ENCODE data around the gene ZFC3H1. TPM values are rescaled to one million over a fixed set of nuclear protein-coding genes. Genes with fewer than 3 reads are reported as not detected.
"Not testable (repeated sequence)": the region's sequence is repeated elsewhere in the genome, so short reads cannot be mapped to it uniquely, and the experiment has no call there.

The ZFC3H1 gene
- 21.9 TPM for polyA plus RNA-seq (2012; ENCODE audit: insufficient read depth, insufficient read length)

- peak; percentile 99 for DNase-seq (ENCODE audit: low read depth, low spot score)
- H3K4me3 ChIP-seq (ENCODE audit: low read length), result peak within 1 kb of the TSS; percentile 98
Observed at GRCh38 chr12:71663561-71664410, at the start of gene ZFC3H1, which contains the start of gene THAP2. Gene ZFC3H1, minus strand, starts transcription at chr12:71663848. Its CDS starts 238 bp downstream, at chr12:71663610. Gene THAP2, plus strand, starts transcription at chr12:71664301. Its CDS starts 209 bp downstream, at chr12:71664510.

- no peak overlapping the region for H3K4me3 ChIP-seq (ENCODE audit: low read length)
- no peak for DNase-seq (ENCODE audit: low read depth, low spot score)
Observed at GRCh38 chr12:71710276-71711125, 46.9 kb upstream of the ZFC3H1 start.

- DNase-seq (ENCODE audit: low read depth, low spot score), result no peak
- H3K4me3 ChIP-seq (ENCODE audit: low read length), result no peak overlapping the region
Observed at GRCh38 chr12:71708658-71709057, 45.0 kb upstream of the ZFC3H1 start.

DNA sequence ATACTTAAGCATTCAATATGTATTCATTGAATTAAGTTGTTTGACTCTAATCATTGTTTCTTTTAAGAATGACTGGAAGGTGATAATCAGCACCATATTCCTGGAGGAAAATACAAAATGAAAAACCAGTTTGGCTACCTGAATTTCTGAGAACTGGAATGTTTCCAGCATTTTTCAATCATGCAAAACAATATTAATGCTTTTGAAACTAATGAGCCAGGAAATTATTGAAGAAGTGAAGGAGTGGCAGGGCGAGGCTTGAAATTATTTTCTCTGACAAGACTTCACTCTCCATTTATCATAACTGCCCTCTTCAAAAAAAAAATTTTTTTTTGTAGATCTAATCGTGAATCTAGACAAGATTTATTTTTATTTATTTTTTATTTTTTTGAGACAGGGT, 41.3 kb upstream of the ZFC3H1 start:
- no peak for DNase-seq (ENCODE audit: low read depth, low spot score)
- no peak overlapping the region for H3K4me3 ChIP-seq (ENCODE audit: low read length)

DNA sequence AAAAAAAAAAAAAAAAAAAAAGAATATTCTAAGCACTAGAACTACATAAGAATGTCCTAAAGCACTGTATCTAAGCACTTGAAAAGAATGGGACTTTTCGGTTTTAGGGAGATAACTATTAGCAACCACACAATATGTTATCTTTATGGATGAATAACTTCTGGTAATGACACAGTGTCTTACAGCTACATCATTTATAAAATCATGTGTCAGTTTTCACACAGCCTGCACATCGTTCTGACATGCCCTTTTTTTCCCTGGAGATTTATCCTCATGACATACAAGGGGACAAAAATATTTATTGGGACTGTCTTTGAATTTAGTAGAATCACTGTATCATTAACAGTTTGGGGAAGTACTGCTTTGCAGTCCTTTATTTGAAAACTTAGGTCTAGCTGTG, 39.6 kb upstream of the ZFC3H1 start:
- no peak for DNase-seq (ENCODE audit: low read depth, low spot score)
- no peak overlapping the region for H3K4me3 ChIP-seq (ENCODE audit: low read length)

- no peak for DNase-seq (ENCODE audit: low read depth, low spot score)
- no peak overlapping the region for H3K4me3 ChIP-seq (ENCODE audit: low read length)
Observed at GRCh38 chr12:71702590-71702989, 38.9 kb upstream of the ZFC3H1 start.

GRCh38 chr12:71702181-71702580, 38.5 kb upstream of the ZFC3H1 start:
- H3K4me3 ChIP-seq (ENCODE audit: low read length); DNase-seq (ENCODE audit: low read depth, low spot score): not testable (repeated sequence)

GRCh38 chr12:71695782-71696181, 32.1 kb upstream of the ZFC3H1 start:
- no peak for DNase-seq (ENCODE audit: low read depth, low spot score)
- H3K4me3 ChIP-seq (ENCODE audit: low read length), result no peak overlapping the region

- DNase-seq (ENCODE audit: low read depth, low spot score), result no peak
- no peak overlapping the region for H3K4me3 ChIP-seq (ENCODE audit: low read length)
Observed at GRCh38 chr12:71694099-71694820, 30.6 kb upstream of the ZFC3H1 start.

DNA sequence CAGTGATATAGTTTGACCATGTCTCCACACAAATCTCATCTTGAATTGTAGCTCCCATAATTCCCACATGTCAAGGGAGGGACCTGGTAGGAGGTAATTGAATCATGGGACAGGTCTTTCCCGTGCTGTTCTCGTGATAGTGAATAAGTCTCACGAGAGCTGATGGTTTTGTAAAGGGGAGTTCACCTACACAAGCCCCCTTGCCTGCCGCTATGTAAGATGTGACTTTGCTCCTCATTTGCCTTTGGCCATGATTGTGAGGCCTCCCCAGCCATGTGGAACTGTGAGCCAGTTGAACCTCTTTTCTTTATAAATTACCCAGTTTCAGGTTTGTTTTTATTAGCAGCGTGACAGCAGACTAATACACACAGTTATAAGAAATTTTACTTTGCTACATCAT, 30.0 kb upstream of the ZFC3H1 start:
- not testable (repeated sequence) for H3K4me3 ChIP-seq (ENCODE audit: low read length); DNase-seq (ENCODE audit: low read depth, low spot score)

DNA sequence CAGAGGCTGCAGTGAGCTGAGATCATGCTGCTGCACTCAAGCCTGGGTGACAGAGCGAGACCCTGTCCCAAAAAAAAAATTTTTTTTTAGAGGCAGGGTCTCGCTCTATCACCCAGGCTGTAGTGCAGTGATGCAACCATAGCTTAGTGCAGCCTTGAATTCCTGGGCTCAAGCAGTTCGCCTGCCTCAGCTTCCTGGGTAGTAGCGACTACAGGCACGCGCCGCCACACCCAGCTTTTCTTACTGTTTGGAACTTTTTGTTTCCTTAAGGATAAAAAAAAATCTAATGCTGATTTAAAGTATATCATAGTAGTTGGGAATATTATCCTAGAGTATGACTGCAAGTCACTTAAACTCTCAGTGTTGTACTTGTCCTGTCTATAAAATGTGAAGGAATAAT, 29.5 kb upstream of the ZFC3H1 start:
- DNase-seq (ENCODE audit: low read depth, low spot score), result no peak
- H3K4me3 ChIP-seq (ENCODE audit: low read length), result no peak overlapping the region

DNA sequence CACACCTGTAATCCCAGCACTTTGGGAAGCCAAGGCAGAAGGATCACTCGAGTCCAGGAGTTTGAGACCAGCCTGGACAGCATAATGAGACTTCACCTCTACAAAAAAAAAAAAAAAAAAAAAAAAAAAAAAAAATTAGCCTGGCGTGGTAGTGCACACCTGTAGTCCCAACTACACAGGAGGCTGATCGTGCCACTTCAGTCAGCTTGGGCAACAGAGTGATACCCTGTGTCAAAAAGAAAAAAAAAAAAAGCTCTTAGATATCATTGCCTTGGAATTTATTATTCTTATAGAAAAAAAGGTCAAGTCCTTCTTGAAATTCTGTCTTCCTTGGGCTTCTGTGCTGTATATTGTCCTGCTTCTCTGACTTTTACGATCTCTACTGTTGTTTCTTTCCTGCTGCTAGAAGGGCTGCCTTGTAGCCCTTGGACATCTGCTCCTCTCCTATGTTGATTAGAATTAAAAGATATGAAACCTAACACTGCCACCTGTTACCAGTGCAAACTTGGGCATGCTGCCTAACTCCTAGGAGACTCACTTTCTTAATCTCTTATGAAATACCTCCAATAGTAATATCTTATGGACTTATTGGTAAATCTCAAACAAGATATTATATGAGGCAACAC, 28.0 kb upstream of the ZFC3H1 start:
- DNase-seq (ENCODE audit: low read depth, low spot score), result no peak

DNA sequence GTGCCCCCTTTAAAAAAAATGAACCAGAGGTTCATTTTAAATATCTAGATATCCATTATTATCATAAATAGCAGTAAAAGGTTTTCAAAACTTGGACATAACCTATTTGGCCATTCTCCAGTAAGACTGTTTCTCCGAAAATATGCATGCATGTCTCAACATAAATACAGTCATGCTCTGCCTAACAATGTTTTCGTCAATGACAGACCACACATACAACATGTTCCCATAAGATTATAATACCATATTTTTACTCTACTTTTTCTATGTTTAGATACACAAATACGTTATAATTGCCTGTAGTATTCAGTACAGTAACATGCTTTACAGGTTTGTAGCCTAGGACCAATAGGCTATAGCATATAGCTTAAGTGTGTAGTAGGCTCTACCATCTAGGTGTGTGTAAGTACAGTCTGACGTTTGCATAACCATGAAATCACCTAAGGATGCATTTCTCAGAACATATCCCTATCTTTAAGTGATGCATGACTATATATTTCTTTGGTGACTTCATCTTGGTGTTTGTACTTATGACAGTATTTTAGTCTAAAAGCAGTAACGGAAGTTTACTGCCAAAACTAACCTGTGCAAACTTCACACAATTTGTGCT, 25.4 kb upstream of the ZFC3H1 start:
- no peak for DNase-seq (ENCODE audit: low read depth, low spot score)
- H3K4me3 ChIP-seq (ENCODE audit: low read length), result no peak overlapping the region

More for the DNA sequence above, 28.0 kb upstream of the ZFC3H1 start:
- no peak overlapping the region for H3K4me3 ChIP-seq (ENCODE audit: low read length)

GRCh38 chr12:71687172-71687571, 23.5 kb upstream of the ZFC3H1 start:
- DNase-seq (ENCODE audit: low read depth, low spot score), result not testable (repeated sequence)
- peak overlapping the region; percentile 59 for H3K4me3 ChIP-seq (ENCODE audit: low read length)

DNA sequence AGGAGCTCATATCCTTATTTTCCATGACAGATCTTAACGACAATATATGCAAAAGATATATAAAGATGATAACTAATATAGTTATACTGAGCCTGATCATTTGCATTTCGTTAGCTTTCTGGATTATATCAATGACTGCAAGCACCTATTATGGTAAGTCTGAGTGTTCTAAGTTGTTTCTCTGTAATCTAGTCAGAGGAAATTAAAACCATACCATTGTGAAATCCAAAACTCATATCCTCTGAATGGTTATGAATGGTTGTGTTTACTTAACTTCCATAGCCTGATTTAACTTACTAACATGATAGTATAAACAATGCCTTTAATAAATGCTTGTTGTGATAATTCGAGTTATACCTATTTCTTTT, 23.0 kb upstream of the ZFC3H1 start:
- peak overlapping the region; percentile 59 for H3K4me3 ChIP-seq (ENCODE audit: low read length)
- no peak for DNase-seq (ENCODE audit: low read depth, low spot score)

DNA sequence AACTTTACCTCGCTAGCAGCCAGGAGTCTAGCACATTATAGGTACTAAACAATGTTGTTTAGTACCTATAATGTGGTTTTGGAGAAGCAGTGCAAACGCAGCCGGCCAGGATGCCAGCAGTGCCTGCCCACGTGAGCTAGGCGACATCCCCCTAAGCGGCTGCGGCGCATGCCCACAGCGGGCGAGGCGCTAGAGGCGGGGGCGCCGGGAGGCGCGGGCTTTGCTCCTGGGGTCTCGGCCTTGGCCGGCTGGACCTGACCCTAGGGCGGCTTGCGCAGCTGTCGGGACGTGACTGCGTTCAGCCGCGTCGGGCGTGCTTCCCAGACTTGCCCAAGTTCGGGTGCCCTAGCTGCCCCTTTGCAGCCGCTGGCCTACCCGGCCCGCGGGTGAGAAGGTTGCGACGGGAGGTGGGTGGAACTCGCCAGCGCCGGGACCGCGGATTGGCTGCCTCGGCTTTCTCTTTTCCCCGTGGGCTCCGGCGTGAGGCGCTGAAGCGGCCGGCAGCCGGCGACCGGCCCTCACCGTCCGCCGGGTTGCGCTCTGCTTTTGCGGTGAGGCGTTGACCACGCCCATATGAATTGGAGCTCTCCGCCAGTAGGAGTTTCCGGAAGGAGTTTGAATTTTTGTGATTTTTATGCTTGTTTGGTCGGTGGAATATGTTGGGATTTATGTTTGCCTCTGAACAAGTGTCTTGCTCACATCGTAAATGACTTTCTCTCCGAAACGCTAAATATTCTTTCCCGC, 22.4 kb upstream of the ZFC3H1 start, which contains the start of gene TMEM19:
TMEM19 (plus strand) TSS at position 169 of the 744 bp plus-strand sequence. CDS start 599 bp downstream, outside the sequence.
- peak within 1 kb of the TSS; percentile 59 for H3K4me3 ChIP-seq (ENCODE audit: low read length)
- peak; percentile 72 for DNase-seq (ENCODE audit: low read depth, low spot score)

GRCh38 chr12:71685312-71685906, 21.8 kb upstream of the ZFC3H1 start:
- DNase-seq (ENCODE audit: low read depth, low spot score), result no peak
- H3K4me3 ChIP-seq (ENCODE audit: low read length), result peak overlapping the region; percentile 59
